ENCODE measurements around the gene RENBP.

The RENBP gene

GRCh38 chrX:153974003-153974725 lies 29.7 kb upstream of the RENBP start:
- TF ChIP-seq TAF1 (IDR thresholded peaks at IDR 0.05; ENCODE audit: borderline replicate concordance, insufficient read depth, low read length): no peak
- TF ChIP-seq REST (IDR thresholded peaks at IDR 0.05; ENCODE audit: insufficient read depth in 1 of 2, low read depth in 2 of 2, low read length in 2 of 2): no peak
- no peak for TF ChIP-seq FOXP2 (optimal IDR thresholded peaks at IDR 0.05; ENCODE audit: borderline replicate concordance, extremely low read depth, extremely low read length, insufficient read depth)
- no peak for TF ChIP-seq SIN3A (IDR thresholded peaks at IDR 0.05; ENCODE audit: borderline replicate concordance, insufficient read depth, low read length)
- TF ChIP-seq POLR2AphosphoS5 (IDR thresholded peaks at IDR 0.05; ENCODE audit: low read depth, low read length): no peak

GRCh38 chrX:153973127-153974002 lies 28.9 kb upstream of the RENBP start:
- TF ChIP-seq POLR2AphosphoS5 (IDR thresholded peaks at IDR 0.05; ENCODE audit: low read depth, low read length) (no peak), REST (IDR thresholded peaks at IDR 0.05; ENCODE audit: insufficient read depth in 1 of 2, low read depth in 2 of 2, low read length in 2 of 2) (no peak), TAF1 (IDR thresholded peaks at IDR 0.05; ENCODE audit: borderline replicate concordance, insufficient read depth, low read length) (no peak), FOXP2 (optimal IDR thresholded peaks at IDR 0.05; ENCODE audit: borderline replicate concordance, extremely low read depth, extremely low read length, insufficient read depth) (no peak), SIN3A (IDR thresholded peaks at IDR 0.05; ENCODE audit: borderline replicate concordance, insufficient read depth, low read length) (no peak)

GRCh38 chrX:153972368-153973126 lies 28.1 kb upstream of the RENBP start, which contains the start of gene TMEM187:
TMEM187 (plus strand) TSS chrX:153972754; CDS start chrX:153982063, 9,309 bp downstream.
- TF ChIP-seq POLR2AphosphoS5 (IDR thresholded peaks at IDR 0.05; ENCODE audit: low read depth, low read length) (peak; percentile 56; the same call in 1 of the 2 replicates), TAF1 (IDR thresholded peaks at IDR 0.05; ENCODE audit: borderline replicate concordance, insufficient read depth, low read length) (no peak)

GRCh38 chrX:153971450-153972367 lies 27.3 kb upstream of the RENBP start, which contains the start of gene HCFC1:
HCFC1 (minus strand) TSS chrX:153971818; CDS start chrX:153970840, 978 bp downstream.
- no peak for TF ChIP-seq SIN3A (IDR thresholded peaks at IDR 0.05; ENCODE audit: borderline replicate concordance, insufficient read depth, low read length)
- TF ChIP-seq FOXP2 (optimal IDR thresholded peaks at IDR 0.05; ENCODE audit: borderline replicate concordance, extremely low read depth, extremely low read length, insufficient read depth): no peak
- TF ChIP-seq REST (IDR thresholded peaks at IDR 0.05; ENCODE audit: insufficient read depth in 1 of 2, low read depth in 2 of 2, low read length in 2 of 2): peak in 1 of 2 experiments; percentile 74; a peak in 2 of 4 replicates
- peak; percentile 52; the same call in 1 of the 2 replicates for TF ChIP-seq POLR2AphosphoS5 (IDR thresholded peaks at IDR 0.05; ENCODE audit: low read depth, low read length)
- TF ChIP-seq TAF1 (IDR thresholded peaks at IDR 0.05; ENCODE audit: borderline replicate concordance, insufficient read depth, low read length): peak; percentile 79; the same call in 1 of the 2 replicates

Data from PFSK-1 (cell line).